OCI-LY7 (cell line): ENCODE measurements around the gene ARL13A.

Experiments used
- EZH2phosphoT487 ChIP-seq: fragments of 200-600 bp; sonication (generic); IDR thresholded peaks from 2 replicates; pipeline ENCODE4 v1.6.1; 2018; ENCODE audit warnings: low read depth, borderline replicate concordance, mild to moderate bottlenecking, mixed run types, antibody characterized with exemption, low read length, moderate library complexity, mixed read lengths
- TF ChIP-seq, protein P1 (sequence below): fragments of 200-600 bp; sonication (generic); conservative IDR thresholded peaks from 2 replicates; pipeline ENCODE4 v1.5.1; 2014; ENCODE audit warnings: mild to moderate bottlenecking, antibody characterized with exemption, low read length, moderate library complexity, mixed read lengths

GRCh38 chrX:100995469-100995868, 26.0 kb downstream of the ARL13A start:
- TF ChIP-seq, protein P1, sequence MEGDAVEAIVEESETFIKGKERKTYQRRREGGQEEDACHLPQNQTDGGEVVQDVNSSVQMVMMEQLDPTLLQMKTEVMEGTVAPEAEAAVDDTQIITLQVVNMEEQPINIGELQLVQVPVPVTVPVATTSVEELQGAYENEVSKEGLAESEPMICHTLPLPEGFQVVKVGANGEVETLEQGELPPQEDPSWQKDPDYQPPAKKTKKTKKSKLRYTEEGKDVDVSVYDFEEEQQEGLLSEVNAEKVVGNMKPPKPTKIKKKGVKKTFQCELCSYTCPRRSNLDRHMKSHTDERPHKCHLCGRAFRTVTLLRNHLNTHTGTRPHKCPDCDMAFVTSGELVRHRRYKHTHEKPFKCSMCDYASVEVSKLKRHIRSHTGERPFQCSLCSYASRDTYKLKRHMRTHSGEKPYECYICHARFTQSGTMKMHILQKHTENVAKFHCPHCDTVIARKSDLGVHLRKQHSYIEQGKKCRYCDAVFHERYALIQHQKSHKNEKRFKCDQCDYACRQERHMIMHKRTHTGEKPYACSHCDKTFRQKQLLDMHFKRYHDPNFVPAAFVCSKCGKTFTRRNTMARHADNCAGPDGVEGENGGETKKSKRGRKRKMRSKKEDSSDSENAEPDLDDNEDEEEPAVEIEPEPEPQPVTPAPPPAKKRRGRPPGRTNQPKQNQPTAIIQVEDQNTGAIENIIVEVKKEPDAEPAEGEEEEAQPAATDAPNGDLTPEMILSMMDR = no peak
- no peak for TF ChIP-seq EZH2phosphoT487
